ENCODE measurements around the gene SH3RF2.
"Not testable (repeated sequence)": the region's sequence is repeated elsewhere in the genome, so short reads cannot be mapped to it uniquely, and the experiment has no call there.

- not testable (repeated sequence) for TF ChIP-seq CTCF (IDR thresholded peaks at IDR 0.05; ENCODE audit: low read length); EZH2 (IDR thresholded peaks at IDR 0.05; ENCODE audit: borderline replicate concordance, low read length)
Measured at GRCh38 chr5:146010447-146010846, 74.1 kb downstream of the SH3RF2 start.

Measured in OCI-LY1 (cell line).